HepG2 (cell line): Measurements from ENCODE around the gene CCDC88A. TPM values are rescaled to one million over a fixed set of nuclear protein-coding genes. Genes with fewer than 3 reads are reported as not detected.

ENCODE experiments used
- BATF2 ChIP-seq: sonication (generic); formaldehyde crosslinking; IDR thresholded peaks from 2 replicates; pipeline ENCODE4 v1.8.0; 2022; ENCODE audit warnings: mild to moderate bottlenecking, missing genetic modification reagents, moderate library complexity
- CBX1 ChIP-seq: IDR thresholded peaks from one replicate; pipeline ENCODE4 v1.6.1; 2016; ENCODE audit warnings: antibody characterized with exemption, low read depth
- FOXP4 ChIP-seq: sonication (generic); formaldehyde crosslinking; IDR thresholded peaks from 2 replicates; pipeline ENCODE4 v1.4.0; 2020; ENCODE audit warnings: missing genetic modification reagents
- KLF9 ChIP-seq: IDR thresholded peaks from 2 replicates; pipeline ENCODE4 v1.6.1; 2016; ENCODE audit warnings: low read depth
- MNT ChIP-seq: fragments of 450-650 bp; IDR thresholded peaks from 2 replicates; pipeline ENCODE4 v1.6.1; 2016
- MTA3 ChIP-seq: sonication (generic); formaldehyde crosslinking; IDR thresholded peaks from 2 replicates; pipeline ENCODE4 v1.4.0; 2020; ENCODE audit warnings: missing genetic modification reagents
- NONO ChIP-seq, 2 experiments: fragments of 450-650 bp in 1 of 2; sonication (generic) in 1 of 2; formaldehyde crosslinking in 1 of 2; IDR thresholded peaks in 1 of 2; conservative IDR thresholded peaks in 1 of 2; 2 replicates each; pipeline versions ENCODE4 v1.6.1 to v1.8.0; 2017 to 2022; ENCODE audit warnings: mild to moderate bottlenecking in 1 of 2, missing genetic modification reagents in 1 of 2, moderate library complexity in 1 of 2
- NR2F6 ChIP-seq, 2 experiments: IDR thresholded peaks; 2 replicates each; pipeline ENCODE4 v1.6.1; 2016; ENCODE audit warnings: antibody characterized with exemption in 1 of 2, mild to moderate bottlenecking in 1 of 2
- POGZ ChIP-seq: sonication (generic); formaldehyde crosslinking; IDR thresholded peaks from 2 replicates; pipeline ENCODE4 v1.4.0; 2020; ENCODE audit warnings: mild to moderate bottlenecking, missing genetic modification reagents
- RFX5 ChIP-seq: IDR thresholded peaks from 2 replicates; pipeline ENCODE4 v1.6.1; 2011; ENCODE audit warnings: low read depth, low read length, improper control_type of control experiment
- TEF ChIP-seq: sonication (generic); formaldehyde crosslinking; IDR thresholded peaks from 2 replicates; pipeline ENCODE4 v1.5.0; 2020; ENCODE audit warnings: missing genetic modification reagents
- U2AF2 ChIP-seq: fragments of 200-400 bp; formaldehyde crosslinking; IDR thresholded peaks from 2 replicates; pipeline ENCODE4 v1.6.1; 2017; ENCODE audit warnings: low read depth, mild to moderate bottlenecking, low read length
- ZNF18 ChIP-seq: sonication (generic); formaldehyde crosslinking; IDR thresholded peaks from 2 replicates; pipeline ENCODE4 v1.8.0; 2022; ENCODE audit warnings: mild to moderate bottlenecking, missing genetic modification reagents; ENCODE audit not compliant: insufficient replicate concordance
- ZNF513 ChIP-seq: sonication (generic); formaldehyde crosslinking; conservative IDR thresholded peaks from 2 replicates; pipeline ENCODE4 v1.5.0; 2020; ENCODE audit warnings: missing genetic modification reagents
- ZNF576 ChIP-seq: sonication (generic); formaldehyde crosslinking; IDR thresholded peaks from 2 replicates; pipeline ENCODE4 v1.4.0; 2020; ENCODE audit warnings: mild to moderate bottlenecking, missing genetic modification reagents
- ZNF678 ChIP-seq: sonication (generic); formaldehyde crosslinking; IDR thresholded peaks from 2 replicates; pipeline ENCODE4 v1.4.0; 2020; ENCODE audit warnings: mild to moderate bottlenecking, missing genetic modification reagents
- polyA plus RNA-seq, 8 experiments: library from polyadenylated mRNA; depleted of rRNA in 3 of 8; stranded (reverse) in 7 of 8; unstranded in 1 of 8; fragments of >200 nt; fragmentation: Illumina TruSeq in 4 of 8; extraction: Trizol in 4 of 8; gene quantifications; 2 replicates each; pipeline versions ENCODE4 v1.2.1 to v1.2.3, GENCODE V29; 2011 to 2016; ENCODE audit warnings: low read depth in 4 of 8, missing spikeins in 1 of 8, mixed read lengths in 1 of 8; ENCODE audit not compliant: insufficient read depth in 1 of 8
- total RNA-seq, 5 experiments: library from RNA; depleted of rRNA; stranded (reverse); fragments of >200 nt; fragmentation: Illumina TruSeq; extraction: Trizol; gene quantifications; 2 replicates each; pipeline ENCODE4 v1.2.3, GENCODE V29; 2016; ENCODE audit warnings: low read depth in 1 of 5

The CCDC88A gene
- total and polyA plus RNA-seq, 2 of the 13 experiments (the other 11 are each of a cell fraction or from before 2014, with no cell fraction given), result 43.2 to 84.1 TPM

GRCh38 chr2:55419679-55420438 is at the start of gene CCDC88A (continued):
- TF ChIP-seq MNT (peak; percentile 43; the same call in 1 of the 2 replicates), FOXP4 (CRISPR knock-in tag) (peak; percentile 84), MTA3 (CRISPR knock-in tag) (0 out of 2 replicates have a peak, but pooled peaks have one; percentile 57), U2AF2 (0 out of 2 replicates have a peak, but pooled peaks have one; percentile 62), NONO (IDR thresholded peaks at IDR 0.05) (no peak), NONO (CRISPR knock-in tag; conservative IDR thresholded peaks at IDR 0.05) (peak; percentile 99), ZNF576 (CRISPR knock-in tag) (peak; percentile 62; the same call in 1 of the 2 replicates), KLF9 (CRISPR knock-in tag) (peak; percentile 92), POGZ (CRISPR knock-in tag) (peak; percentile 100), RFX5 (0 out of 2 replicates have a peak, but pooled peaks have one; percentile 25), CBX1 (peak; percentile 98), NR2F6 (IDR thresholded peaks at IDR 0.05) (no peak), NR2F6 (CRISPR knock-in tag; IDR thresholded peaks at IDR 0.05) (peak; percentile 88), TEF (CRISPR knock-in tag) (peak; percentile 67; the same call in 1 of the 2 replicates), BATF2 (CRISPR knock-in tag) (peak; percentile 85; the same call in 1 of the 2 replicates), ZNF678 (peak; percentile 86; the same call in 1 of the 2 replicates), ZNF513 (CRISPR knock-in tag) (no peak; the same call in 1 of the 2 replicates), ZNF18 (peak; percentile 89)
